Left kidney (tissue), 2 donors: ENCODE data around the gene PROX1. TPM values are rescaled to one million over a fixed set of nuclear protein-coding genes. Genes with fewer than 3 reads are reported as not detected.

Experiments
- DNase-seq: peaks from one replicate; pipeline ENCODE4 v3.0.0-alpha.2; 2013
- polyA plus RNA-seq: library from polyadenylated mRNA; unstranded; fragments of 120-200 nt; gene quantifications from one replicate; pipeline ENCODE4 v1.2.1, GENCODE V29; 2013; ENCODE audit not compliant: insufficient read length

The PROX1 gene
- polyA plus RNA-seq, 1 donor: 8.5 TPM

DNA sequence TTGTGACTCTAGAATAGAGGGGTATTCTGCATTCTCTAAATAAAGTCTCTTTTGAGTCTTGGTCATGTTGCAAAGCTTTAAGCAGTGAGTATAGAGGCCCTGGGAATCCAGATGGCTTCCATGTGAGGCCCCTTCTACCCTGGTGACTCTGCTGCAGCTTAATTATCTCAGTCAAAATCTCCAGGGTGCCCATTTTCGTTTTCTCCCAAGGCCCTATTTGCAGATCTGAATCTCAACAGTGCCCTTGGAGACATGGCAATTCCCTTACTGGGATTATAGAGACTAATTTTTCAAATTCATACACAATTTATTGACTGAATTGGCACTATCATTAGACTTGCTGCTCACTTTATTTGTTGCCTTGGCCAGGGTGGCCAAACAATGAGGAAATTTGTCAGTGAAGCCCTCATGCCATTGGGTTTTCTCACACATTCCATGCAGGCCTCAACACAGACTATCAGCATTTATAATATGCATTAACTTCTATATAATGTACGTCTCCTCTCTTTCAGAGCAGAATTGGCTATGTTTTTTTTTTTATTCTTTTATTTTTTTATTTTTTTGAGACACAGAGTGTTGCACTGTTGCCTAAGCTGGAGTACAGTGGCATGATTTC is 35.1 kb downstream of the PROX1 start:
- no peak for DNase-seq

DNA sequence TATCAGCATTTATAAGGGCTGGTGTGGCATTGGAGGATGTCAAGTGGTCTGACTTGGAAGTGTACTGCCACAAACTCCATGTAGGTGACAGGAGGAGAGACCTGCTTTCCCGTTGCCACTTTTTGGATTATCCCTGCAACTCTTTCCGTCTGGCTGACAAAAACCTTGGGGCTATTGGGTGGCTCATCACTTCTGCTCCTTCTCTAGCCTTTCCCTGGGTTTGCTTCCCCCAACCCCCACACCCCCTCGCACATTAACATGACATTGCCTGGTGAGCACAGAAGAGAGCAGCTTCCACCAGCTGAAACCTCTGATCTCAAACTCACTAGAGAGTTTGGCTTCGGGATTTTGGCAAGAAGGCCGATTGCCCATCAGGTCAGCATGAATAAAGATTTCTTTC is 39.2 kb downstream of the PROX1 start:
- no peak for DNase-seq

DNA sequence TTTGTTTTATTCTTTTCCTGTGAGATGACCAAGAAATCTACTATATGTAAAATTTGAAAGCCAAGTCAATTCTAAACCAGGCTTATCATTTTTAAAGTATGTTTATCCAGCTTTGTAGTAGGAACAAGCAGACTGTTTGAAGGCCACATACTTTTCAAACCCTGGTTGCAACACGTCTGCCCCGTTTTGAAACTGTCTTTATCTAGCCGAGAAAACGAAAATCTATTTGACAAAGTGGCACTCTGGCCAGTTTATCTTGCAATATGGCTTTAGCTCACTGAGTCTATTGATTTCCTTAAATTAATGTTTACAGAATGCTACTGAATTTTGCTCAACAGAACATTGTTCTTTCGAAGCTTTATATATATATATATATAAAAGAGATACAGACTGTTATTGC is 39.7 kb downstream of the PROX1 start:
- no peak for DNase-seq

DNA sequence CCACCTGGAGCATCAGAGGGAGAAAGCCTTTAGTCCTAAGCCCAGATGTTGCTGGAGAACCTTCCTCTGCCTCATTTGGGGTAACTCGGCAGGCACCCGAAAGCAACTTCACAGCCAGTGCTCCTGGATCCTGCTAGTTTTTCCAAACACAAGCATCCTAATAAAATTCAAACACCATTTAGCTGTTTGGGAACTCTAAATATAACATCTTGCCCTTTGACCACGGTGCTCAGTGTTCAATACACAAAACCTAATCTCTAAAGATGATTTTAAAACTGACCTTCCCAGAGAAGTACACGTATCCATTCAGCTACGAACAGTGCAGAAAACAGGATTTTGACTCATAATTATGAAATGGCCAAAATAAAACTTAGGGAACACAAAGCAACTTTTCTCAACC is 40.3 kb downstream of the PROX1 start:
- no peak for DNase-seq

DNA sequence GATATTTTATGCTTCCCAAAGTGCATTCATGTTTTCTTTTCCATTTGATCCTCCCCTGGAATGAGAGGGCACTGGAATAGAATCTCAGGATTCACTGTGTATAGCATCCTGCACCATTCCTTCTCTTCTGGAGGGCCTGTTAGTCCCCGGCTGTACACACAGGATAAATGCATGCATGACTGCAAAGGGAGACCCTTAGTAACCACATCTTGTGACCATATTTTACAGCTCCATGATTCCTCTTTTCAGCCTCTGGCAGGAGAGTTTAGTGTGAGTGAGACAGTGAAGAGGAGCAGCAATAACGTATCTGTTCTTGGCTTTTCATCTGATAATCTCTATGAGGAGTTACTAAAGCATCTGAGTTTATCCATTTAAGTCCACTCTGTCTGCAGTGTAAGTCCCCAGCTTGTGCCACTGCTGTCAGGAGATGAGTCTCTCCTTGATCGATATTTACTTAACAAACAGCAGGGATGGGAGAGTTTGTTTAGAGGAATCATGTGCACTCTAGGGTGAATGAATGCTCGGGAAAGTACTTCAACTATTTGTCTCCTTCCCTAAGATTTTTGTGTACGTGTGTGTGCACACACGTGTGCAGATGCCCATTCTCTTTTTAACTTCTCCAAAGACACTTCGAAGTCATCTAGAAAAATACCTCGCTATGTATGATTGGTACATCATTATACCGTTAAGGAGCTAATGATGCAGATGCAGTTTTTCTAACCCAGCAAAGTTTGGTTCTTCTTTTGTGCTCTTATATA is 41.1 kb downstream of the PROX1 start:
- no peak for DNase-seq

DNA sequence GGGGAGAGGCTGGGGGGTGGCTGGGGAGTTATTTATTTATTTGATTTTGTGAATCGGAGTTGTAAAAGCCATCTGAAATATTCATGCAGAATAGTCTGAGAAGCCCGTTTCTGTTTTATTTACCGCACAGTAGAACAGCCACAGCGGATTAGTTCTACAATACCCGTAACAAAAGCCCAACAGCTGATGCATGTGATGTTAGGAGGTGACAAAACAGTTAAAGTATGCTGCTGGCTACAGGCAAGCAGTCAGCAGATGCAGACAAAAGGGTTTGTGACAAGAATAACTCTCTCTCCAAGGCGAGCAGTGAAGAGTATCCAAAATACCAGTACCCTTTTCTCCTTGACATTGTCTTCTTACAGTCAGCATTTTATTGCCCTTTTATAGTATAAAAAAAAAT is 42.0 kb downstream of the PROX1 start:
- no peak for DNase-seq

DNA sequence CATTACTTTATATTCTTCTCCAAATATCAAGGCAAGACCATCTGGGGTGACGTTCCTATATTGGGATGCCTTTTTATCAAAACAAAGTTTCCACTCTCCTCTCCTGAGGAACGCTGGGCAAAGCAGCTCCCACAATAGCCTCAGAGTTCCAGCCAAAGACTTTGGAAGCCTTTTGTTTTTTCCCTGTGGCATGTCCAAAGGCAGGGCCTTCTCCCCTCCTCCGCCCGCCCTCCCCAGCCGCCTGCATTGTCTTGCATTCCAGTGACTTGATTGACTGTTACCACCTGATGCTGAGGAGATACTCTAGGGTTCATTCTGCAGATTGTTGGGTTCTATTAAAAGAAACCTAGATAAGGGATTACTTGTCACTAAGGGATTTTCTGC is 43.5 kb downstream of the PROX1 start:
- DNase-seq: no peak

DNA sequence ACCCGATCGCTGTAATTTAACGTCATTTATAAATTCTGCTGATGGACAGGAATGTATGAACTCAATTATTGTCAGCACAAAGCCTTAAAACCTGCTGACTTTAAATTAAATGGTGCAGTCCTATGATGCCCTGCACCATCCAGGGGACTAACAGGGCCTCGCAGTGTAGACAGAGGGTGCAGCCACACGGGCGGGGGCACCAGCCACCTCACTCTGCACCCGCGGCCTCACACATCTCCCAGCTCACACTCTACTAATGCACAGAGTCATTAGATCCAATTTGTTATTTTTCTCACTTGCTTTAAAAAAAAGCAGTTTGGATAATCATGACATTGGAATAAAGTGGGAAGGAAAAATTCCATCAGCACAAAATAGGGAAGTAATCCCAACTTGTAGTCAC is 49.7 kb downstream of the PROX1 start:
- DNase-seq: no peak

DNA sequence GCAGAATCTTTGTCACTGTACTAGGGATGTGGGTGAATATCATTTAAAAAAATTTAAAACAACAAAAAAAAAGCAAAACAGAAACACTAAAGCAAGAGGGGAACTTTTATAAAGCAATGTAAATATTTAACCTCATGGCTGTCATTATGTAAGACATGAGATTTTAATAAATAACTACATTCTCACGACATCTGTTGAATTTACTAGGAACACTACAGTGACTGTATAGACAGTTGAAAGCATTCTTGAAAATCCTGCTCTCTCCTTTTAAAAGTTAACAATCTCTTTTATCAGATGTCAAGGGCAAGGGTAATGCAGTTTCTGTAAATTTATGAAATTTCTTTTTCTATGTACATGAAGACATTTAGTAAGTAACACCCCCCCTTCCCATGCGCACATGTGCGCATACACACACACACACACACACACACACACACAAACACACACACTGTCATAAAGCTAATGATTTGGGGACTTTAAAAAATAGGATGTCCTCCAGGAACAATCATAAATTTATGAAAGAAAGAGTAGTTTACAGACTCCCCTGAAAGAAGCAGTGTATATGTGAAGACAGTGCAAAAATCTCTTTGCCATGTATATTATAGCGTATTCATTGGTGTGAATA is 51.7 kb downstream of the PROX1 start:
- DNase-seq: no peak

DNA sequence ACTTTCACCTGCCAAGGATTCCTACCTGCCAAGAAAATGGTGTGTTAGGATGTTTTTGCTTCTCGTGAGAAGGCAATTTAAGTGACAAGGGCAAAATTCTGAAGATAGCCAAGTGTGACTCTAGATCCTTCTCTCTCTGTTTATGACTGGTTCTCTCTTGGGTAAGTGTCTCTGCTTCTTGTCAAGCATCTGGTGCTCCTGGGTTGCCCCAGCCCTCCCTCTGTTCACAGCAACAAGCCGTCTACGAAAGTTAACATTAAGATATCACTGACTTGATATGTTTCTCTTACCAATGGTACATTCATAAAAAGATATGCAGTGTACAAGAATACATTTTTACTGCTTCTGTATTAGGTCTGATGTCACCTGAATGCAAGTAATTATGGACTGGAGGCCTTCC is 55.4 kb downstream of the PROX1 start:
- DNase-seq: no peak

DNA sequence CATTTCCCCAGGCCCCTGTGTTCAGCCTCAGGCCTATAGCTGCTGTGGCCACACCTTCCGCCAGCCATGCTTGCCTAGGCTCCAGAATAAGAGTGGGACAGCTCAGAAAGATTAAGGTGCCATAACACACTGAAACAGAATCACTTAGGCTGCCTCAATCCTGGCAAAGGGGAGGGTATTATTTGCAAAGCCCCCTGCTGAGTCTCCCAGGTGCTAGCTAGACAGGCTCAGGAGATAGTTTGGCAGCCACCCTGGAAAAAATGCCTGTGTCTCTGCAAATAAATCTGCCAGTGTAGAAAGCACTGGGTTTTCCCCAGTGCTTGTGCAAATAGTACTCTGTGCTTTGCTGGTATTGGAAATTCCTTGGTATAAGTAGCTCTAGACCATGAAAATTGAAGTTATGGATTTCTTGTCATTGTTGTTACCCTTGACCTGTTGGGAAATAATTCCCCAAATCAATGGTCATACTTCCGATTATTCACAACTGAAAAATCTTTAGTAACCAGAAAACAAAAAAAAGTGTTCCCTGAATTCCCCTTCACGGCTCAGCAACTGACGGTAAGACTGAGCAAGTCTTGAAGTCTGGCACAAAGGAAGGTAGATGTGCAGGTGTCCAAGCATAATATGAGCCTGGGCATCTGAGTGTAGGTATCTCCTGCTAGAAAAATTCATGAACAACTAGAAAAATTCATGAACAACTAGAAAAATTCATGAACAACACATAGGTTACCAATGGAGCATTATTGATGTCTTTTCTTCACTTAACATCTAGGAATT is 56.9 kb downstream of the PROX1 start:
- no peak for DNase-seq

DNA sequence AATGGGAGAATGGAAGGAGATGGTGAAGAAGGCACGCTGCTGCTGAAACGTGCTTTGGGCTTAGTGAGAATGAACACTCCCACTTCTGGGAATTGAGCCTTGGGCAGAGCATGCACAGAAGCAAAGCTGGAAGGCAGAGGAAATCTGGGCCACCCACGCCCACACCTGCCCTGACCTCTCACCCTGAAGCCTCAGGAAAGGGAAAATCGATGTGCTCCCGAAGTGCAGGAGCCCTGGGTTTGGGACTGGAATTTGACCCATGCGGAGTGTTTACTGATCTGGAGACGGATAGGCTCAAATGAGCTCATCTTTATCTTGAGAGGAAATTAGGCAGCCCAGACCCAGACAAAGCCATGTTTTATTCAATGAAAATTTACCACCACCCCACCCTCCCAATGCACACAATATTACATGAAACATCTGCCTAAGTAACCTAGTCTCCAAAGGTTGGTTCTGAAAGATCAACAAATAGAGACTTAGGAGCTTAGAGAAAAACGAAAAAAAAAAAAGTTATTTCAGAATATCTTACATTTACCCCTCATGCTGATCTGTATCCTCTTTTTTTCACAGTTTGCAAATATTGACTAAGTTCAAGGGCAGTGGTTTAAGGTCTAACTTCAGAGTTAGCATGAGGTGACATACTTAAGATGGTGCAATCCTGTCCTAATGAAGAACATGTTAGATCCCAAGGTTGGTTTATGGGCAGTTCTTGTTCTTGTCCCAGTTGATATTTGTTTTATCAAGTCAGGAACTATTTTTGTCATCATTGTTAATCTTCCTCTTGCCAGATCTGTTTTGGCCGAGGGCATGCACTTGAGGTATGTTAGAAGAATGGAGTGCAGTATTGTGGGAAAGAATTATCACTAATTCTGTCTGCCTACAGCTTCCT is 63.0 kb downstream of the PROX1 start:
- DNase-seq: no peak

DNA sequence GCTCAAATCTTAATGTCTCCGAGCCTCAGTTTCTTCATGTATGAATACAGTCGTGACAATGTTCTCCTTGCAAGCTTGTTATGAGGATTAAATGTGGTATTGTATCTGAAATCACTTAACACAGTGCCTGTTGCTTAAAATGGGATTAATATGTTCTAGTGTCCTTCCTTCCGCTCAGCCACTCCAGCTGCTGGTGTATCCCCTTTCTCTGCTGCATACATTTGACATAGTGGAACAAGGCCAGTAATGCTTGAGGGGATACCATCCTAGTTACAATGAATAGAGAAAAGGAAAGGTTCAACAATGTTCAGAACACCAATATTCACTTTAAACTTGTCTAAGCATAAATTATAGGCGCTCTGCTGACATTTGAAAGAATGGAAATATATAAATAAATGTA is 64.0 kb downstream of the PROX1 start:
- no peak for DNase-seq

DNA sequence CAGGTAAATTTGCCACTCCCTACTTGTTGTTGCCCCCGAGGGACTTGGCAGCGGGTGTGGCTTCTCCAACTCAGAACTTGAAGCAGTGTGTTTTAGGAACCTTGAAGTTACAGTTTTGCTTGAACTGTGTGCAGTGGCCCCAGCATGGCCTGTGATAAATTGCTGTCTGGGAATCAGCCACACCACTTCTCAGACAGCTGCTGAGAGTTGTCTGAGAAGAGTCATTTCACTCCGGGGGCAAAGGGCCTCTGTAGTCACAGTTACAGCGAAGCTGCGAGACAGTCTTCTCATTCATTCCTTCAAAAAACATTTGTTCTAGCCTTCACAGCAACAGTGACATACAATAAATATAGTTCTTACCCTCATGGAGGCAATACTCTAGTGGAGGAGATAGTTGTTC is 70.3 kb downstream of the PROX1 start:
- DNase-seq: no peak

DNA sequence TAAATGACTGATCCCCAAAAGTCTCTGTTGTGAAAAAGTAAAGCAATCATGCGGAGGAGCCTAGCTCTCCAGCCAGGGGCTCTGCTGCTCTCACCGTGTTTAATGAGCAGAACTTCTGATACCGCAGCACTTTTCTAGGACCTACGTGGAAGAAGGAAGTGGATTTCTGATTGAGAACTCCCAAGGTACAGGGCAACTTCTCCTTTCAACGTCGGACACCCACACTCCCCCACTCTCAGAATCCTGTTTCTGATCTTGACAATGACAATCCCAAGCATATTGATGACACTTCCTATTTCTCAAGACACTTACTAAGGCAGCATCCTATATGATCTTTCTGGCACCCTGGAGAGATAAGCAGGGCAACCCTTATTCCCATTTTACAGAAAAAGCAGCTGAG is 78.4 kb downstream of the PROX1 start:
- DNase-seq: no peak

DNA sequence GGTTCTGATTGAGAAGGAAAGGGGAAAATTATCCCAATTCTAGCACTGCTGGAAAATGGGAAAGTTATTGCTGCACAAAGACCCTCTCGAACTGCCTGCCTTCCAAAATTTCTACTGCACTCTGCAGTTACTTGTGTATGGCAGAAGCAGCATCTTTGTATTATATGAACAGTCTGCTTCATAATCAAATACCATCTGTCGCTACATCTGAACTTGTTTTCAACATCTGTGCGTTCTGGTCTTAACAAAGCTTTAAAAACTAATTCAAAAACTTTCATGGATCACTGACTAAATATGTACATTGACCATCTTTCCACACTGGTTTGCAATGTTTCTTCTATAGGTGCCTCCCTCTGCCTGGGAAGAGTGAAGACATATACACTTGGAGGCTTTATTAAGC is 79.2 kb downstream of the PROX1 start:
- no peak for DNase-seq

DNA sequence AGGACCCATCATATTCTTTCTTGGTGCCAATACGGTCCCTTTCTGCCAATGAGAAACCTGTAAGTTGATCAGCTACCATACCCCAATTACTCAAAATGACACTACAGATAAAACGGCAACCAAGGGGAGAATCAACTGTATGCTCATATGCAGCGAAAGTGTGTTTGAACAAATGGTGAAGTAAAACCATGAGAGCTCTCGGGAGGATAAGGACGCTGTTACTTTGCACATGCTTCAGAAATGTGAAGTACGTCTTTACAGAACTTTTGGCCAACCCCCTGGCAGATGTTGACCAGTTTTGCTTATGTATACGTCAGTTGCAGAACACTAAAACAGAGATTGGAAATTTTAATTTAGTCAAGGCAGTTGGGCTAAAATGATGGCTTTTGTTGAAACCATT is 79.6 kb downstream of the PROX1 start:
- no peak for DNase-seq

DNA sequence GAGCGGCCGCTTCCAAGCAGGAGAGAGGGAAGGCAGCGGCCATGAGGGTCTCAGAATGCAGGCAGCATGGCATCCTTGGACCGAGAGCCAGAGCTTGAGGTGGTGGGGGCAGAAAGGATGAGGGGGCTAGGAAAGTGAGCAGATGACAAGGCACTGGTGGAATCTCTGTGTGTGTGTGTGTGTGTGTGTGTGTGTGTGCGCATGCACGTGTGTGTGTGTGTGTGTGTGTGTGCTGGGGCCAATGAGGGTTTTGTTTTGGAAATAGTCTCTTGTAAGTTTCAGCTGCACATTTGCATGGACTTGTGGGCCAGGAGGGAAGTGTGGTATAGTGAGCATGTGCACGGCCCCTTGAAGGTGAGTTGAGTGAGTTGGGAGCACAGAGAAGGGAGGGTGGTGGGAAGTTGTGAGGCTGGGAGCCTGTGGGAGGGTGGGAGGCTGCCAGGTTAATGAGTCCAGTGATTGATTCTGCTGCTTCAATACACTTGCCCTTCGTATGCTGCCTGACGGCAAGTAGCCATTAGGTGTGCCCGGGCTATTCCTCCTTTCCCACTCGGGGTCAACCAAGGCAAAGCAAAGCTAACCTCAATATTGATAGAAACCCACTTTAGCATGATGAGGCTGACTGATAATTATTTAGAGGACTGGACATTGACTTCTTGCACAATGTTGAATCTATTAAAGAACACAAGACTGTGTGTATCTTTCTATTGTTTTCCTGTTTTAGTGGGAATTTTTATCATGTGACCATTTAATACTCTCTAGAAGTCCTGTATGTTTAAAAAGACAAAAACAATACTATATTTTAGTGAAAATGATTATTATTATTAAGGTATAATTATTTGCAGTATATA is 80.3 kb downstream of the PROX1 start:
- no peak for DNase-seq

DNA sequence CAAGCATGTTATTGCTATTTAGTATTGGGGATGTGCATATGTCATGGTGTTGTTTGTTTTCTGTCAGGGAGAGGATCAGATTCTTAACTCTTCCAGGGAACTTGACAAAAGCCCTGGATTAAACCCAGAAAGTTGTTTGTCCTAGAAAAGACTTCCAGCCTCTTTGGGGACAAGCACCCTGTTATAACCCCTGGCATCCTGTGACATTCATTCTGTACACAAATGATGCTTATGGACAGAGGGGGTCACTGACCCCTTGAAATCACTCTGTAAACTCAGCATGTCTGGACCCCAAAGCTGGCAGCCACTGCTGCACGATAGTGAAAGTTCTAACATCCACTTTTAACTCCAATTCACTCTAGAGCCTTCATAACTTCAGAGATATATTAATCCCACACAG is 81.2 kb downstream of the PROX1 start:
- DNase-seq: no peak

DNA sequence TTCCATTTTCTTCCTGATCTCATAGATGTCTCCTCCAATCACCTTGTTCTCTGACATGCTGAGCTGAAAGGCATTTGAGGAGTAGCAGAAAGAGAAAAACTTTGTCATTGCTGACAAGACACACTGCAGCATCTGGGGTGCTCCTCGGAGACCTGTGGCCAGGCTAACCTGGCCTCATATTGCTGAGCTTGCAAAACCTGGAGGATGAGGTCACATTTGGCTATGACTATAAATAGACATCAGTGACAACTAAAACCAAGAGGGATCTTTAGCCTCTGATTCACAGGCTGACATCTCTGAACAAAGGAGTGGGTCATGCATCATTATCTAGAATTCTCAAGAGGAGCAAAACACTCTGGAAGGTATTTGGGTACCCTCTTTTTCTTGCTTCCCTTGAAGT is 83.7 kb downstream of the PROX1 start:
- no peak for DNase-seq
